Measurements from ENCODE around the gene PMAIP1.

PMAIP1 gene

GRCh38 chr18:59861963-59862819 lies 37.6 kb upstream of the PMAIP1 start:
- no peak for TF ChIP-seq CTCF (IDR thresholded peaks at IDR 0.05; ENCODE audit: unreplicated experiment in 3 of 3)
- Mint-ChIP-seq H3K4me3 (no peak overlapping the region), H3K27ac (no peak overlapping the region), H3K36me3 (ENCODE audit: low read depth) (no peaks in the 10 kb centered on the region), H3K4me1 (no peaks in the 10 kb centered on the region), H3K27me3 (ENCODE audit: low read depth) (peaks cover 17% of the 10 kb centered on the region), H3K9me3 (no peaks in the 10 kb centered on the region)

- no peak for TF ChIP-seq CTCF (IDR thresholded peaks at IDR 0.05; ENCODE audit: unreplicated experiment in 3 of 3)
- Mint-ChIP-seq H3K4me1 (no peaks in the 10 kb centered on the region), H3K4me3 (no peak overlapping the region), H3K9me3 (no peaks in the 10 kb centered on the region), H3K36me3 (ENCODE audit: low read depth) (no peaks in the 10 kb centered on the region), H3K27me3 (ENCODE audit: low read depth) (peaks cover 10% of the 10 kb centered on the region), H3K27ac (no peak overlapping the region)
Measured at GRCh38 chr18:59865241-59865986, 34.4 kb upstream of the PMAIP1 start.

GRCh38 chr18:59866551-59867269 lies 33.1 kb upstream of the PMAIP1 start:
- Mint-ChIP-seq H3K4me3 (no peak overlapping the region), H3K4me1 (no peaks in the 10 kb centered on the region), H3K27me3 (ENCODE audit: low read depth) (peaks cover 12% of the 10 kb centered on the region), H3K36me3 (ENCODE audit: low read depth) (no peaks in the 10 kb centered on the region), H3K9me3 (no peaks in the 10 kb centered on the region), H3K27ac (no peak overlapping the region)
- TF ChIP-seq CTCF (IDR thresholded peaks at IDR 0.05; ENCODE audit: unreplicated experiment in 3 of 3) = no peak

GRCh38 chr18:59867337-59868104 lies 32.3 kb upstream of the PMAIP1 start:
- Mint-ChIP-seq H3K36me3 (ENCODE audit: low read depth) (no peaks in the 10 kb centered on the region), H3K4me3 (no peak overlapping the region), H3K27me3 (ENCODE audit: low read depth) (peaks cover 19% of the 10 kb centered on the region)

More at GRCh38 chr18:59867337-59868104, 32.3 kb upstream of the PMAIP1 start:
- Mint-ChIP-seq H3K9me3 (no peaks in the 10 kb centered on the region), H3K27ac (no peak overlapping the region), H3K4me1 (no peaks in the 10 kb centered on the region)
- no peak for TF ChIP-seq CTCF (IDR thresholded peaks at IDR 0.05; ENCODE audit: unreplicated experiment in 3 of 3)
